ENCODE data around the gene CELF4.

DNA sequence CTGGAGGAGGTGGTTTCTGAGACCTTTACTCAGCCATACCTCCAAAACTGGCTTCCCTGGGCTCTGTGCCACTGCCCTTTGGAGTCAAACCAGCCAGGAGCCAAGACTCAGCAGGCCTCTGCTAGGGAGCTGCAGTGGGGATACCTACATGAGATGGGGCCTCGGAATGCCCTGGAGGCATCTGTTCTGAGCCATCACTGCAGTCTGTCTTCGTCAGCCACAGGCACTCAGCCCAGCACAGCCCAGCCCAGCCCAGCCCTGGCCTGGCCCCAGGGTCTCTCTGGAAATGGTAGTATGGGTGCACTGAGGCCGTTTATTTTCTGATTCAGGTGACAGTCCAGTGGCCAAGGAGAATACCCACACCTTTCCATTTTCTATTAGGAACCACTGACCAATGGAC, 209.8 kb downstream of the CELF4 start:
- TF ChIP-seq, protein P1, sequence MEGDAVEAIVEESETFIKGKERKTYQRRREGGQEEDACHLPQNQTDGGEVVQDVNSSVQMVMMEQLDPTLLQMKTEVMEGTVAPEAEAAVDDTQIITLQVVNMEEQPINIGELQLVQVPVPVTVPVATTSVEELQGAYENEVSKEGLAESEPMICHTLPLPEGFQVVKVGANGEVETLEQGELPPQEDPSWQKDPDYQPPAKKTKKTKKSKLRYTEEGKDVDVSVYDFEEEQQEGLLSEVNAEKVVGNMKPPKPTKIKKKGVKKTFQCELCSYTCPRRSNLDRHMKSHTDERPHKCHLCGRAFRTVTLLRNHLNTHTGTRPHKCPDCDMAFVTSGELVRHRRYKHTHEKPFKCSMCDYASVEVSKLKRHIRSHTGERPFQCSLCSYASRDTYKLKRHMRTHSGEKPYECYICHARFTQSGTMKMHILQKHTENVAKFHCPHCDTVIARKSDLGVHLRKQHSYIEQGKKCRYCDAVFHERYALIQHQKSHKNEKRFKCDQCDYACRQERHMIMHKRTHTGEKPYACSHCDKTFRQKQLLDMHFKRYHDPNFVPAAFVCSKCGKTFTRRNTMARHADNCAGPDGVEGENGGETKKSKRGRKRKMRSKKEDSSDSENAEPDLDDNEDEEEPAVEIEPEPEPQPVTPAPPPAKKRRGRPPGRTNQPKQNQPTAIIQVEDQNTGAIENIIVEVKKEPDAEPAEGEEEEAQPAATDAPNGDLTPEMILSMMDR (conservative IDR thresholded peaks at IDR 0.05 in 1 of 2, IDR thresholded peaks at IDR 0.05 in 1 of 2; ENCODE audit: low read depth in 1 of 2, low read length in 2 of 2) = no peak
- TF ChIP-seq EZH2 (IDR thresholded peaks at IDR 0.05; ENCODE audit: low read length, missing control alignments) = no peak
